SH-SY5Y (cell line): ENCODE results near the gene FGF12.

Source experiments
- GATA2 ChIP-seq: IDR thresholded peaks from 2 replicates; pipeline ENCODE4 v1.6.1; 2011; ENCODE audit warnings: mild to moderate bottlenecking, low read depth, low read length
- GATA3 ChIP-seq: IDR thresholded peaks from 2 replicates; pipeline ENCODE4 v1.6.1; 2011; ENCODE audit warnings: low read depth, mild to moderate bottlenecking, low read length, moderate library complexity

- TF ChIP-seq GATA2 = no peak
- no peak for TF ChIP-seq GATA3
Observed at GRCh38 chr3:192737506-192737905, 10.2 kb upstream of the FGF12 start.
